Tibial nerve (tissue), 4 donors: ENCODE data around the gene NCAPH2. TPM values are rescaled to one million over a fixed set of nuclear protein-coding genes. Genes with fewer than 3 reads are reported as not detected.

Experiments
- DNase-seq, 2 donors: peaks; one replicate each; pipeline ENCODE4 v3.0.0-alpha.2; 2019; ENCODE audit warnings: low spot score in 2 of 2
- H3K27ac ChIP-seq, 4 donors: fragments of 200-600 bp; sonication (generic) in 3 of 4; one replicate each; pipeline ENCODE4 v1.5.1; 2017 to 2019; ENCODE audit warnings: mild to moderate bottlenecking in 1 of 4
- H3K27me3 ChIP-seq, 2 donors: fragments of 200-600 bp; sonication (generic) in 1 of 2; one replicate each; pipeline versions ENCODE4 v1.5.1 to v1.6.0; 2017 to 2019
- H3K36me3 ChIP-seq, 3 donors: fragments of 200-600 bp; sonication (generic); one replicate each; pipeline ENCODE4 v1.5.1; 2018 to 2019
- H3K4me1 ChIP-seq, 4 donors: fragments of 200-600 bp; sonication (generic) in 3 of 4; one replicate each; pipeline ENCODE4 v1.5.1; 2017 to 2019
- H3K4me3 ChIP-seq, 4 donors: fragments of 200-600 bp; sonication (generic) in 3 of 4; one replicate each; pipeline ENCODE4 v1.5.1; 2017 to 2019; ENCODE audit warnings: mild to moderate bottlenecking in 1 of 4, moderate library complexity in 1 of 4
- H3K9me3 ChIP-seq, 4 donors: fragments of 200-600 bp; sonication (generic) in 3 of 4; one replicate each; pipeline ENCODE4 v1.5.1; 2017 to 2019
- CTCF ChIP-seq, 5 experiments: fragments of 200-600 bp in 3 of 5; fragments of 450-650 bp in 2 of 5; sonication (generic) in 3 of 5; IDR thresholded peaks; one replicate each; pipeline ENCODE4 v1.5.1; 2016 to 2019; ENCODE audit warnings: antibody characterized with exemption in 5 of 5, mild to moderate bottlenecking in 3 of 5, moderate library complexity in 2 of 5
- EP300 ChIP-seq, 2 donors: sonication (generic); formaldehyde crosslinking; IDR thresholded peaks; one replicate each; pipeline ENCODE4 v1.6.1; 2017; ENCODE audit warnings: antibody characterized with exemption in 2 of 2, mild to moderate bottlenecking in 1 of 2
- POLR2A ChIP-seq, 2 donors: fragments of 450-650 bp; IDR thresholded peaks; one replicate each; pipeline ENCODE4 v1.6.1; 2017; ENCODE audit warnings: antibody characterized with exemption in 2 of 2, mild to moderate bottlenecking in 2 of 2, moderate library complexity in 2 of 2
- WGBS, 2 donors: methylation state at CpG; one replicate each; pipeline ENCODE4 v1.1.5; 2018; 5-methylcytosine and 5-hydroxymethylcytosine counted together
- total RNA-seq, 4 donors: library from RNA; depleted of rRNA; stranded (reverse); fragments of >200 nt; gene quantifications; one replicate each; pipeline ENCODE4 v1.1.0, GENCODE V29; 2016

NCAPH2 gene
- total RNA-seq, 4 donors from 2014 or later: 43.9 to 57.3 (median 45.0) TPM

GRCh38 chr22:50469377-50470305 lies 38.4 kb upstream of the NCAPH2 start:
- TF ChIP-seq EP300 (IDR thresholded peaks at IDR 0.05): no peak
- TF ChIP-seq POLR2A (IDR thresholded peaks at IDR 0.05): no peak
- TF ChIP-seq CTCF (IDR thresholded peaks at IDR 0.05): no peak
- Histone ChIP-seq H3K27me3 (no peaks in the 10 kb centered on the region), H3K4me1 (peaks cover 5 to 56% (median 53%) of the 10 kb centered on the region in 4 donors), H3K27ac (peak overlapping the region in 1 of 4 donors; percentile 63), H3K36me3 (peaks cover 5 to 36% (median 30%) of the 10 kb centered on the region in 3 donors), H3K4me3 (peak overlapping the region in 1 of 4 donors; percentile 21), H3K9me3 (no peaks in the 10 kb centered on the region)
- peak in 1 of 2 donors; percentile 13 for DNase-seq
- 19 to 46% methylated on average over 5 to 14 of the region's 25 CpGs for WGBS, 2 donors

GRCh38 chr22:50470491-50470890 lies 37.5 kb upstream of the NCAPH2 start:
- Histone ChIP-seq H3K4me3 (no peak overlapping the region), H3K9me3 (no peaks in the 10 kb centered on the region), H3K36me3 (peaks cover 5 to 28% (median 22%) of the 10 kb centered on the region in 3 donors), H3K27me3 (no peaks in the 10 kb centered on the region), H3K27ac (peak overlapping the region in 2 of 4 donors; percentile 35 to 63), H3K4me1 (peaks cover 5 to 60% (median 56%) of the 10 kb centered on the region in 4 donors)
- DNase-seq: no peak
- 70 to 71% methylated on average over 6 of the region's 6 CpGs for WGBS, 2 donors
- TF ChIP-seq EP300 (IDR thresholded peaks at IDR 0.05) (no peak), POLR2A (IDR thresholded peaks at IDR 0.05) (no peak), CTCF (IDR thresholded peaks at IDR 0.05) (no peak)

DNA sequence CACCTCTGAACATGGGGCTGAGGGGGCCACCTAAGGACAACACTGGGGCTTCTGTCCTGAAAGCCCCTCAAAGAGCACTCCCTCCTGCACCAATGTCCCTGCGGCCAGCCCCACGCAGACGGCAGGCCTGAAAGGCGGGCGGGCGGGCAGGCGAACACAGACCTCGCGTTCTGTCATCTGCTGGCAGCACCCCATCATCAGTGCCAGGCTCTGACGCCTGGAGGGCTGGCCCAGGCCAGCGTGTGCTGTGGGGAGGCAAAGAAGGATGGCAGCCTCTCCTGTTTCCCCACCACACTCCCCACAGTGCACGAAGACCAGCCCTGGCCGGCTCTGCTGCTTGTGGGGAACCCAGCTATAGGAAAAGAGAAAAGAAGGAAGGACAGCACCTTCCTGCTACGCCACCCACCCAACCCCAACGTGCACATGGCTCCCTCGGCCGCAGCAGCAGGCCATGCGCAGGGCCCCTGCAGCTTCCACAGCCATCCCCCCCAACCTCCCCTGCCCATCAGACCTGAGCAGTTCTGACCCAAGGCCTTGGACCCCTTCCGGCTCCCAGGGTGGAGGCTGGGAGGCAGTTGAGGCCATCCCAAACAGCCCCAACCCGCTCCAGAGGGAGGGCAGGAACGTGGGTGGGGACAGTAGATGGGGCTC lies 36.7 kb upstream of the NCAPH2 start:
- TF ChIP-seq CTCF (IDR thresholded peaks at IDR 0.05) (no peak), POLR2A (IDR thresholded peaks at IDR 0.05) (no peak), EP300 (IDR thresholded peaks at IDR 0.05) (no peak)
- Histone ChIP-seq H3K9me3 (no peaks in the 10 kb centered on the region), H3K4me1 (peaks cover 5 to 62% (median 57%) of the 10 kb centered on the region in 4 donors), H3K4me3 (no peak overlapping the region), H3K27me3 (no peaks in the 10 kb centered on the region), H3K36me3 (peaks cover 0 to 19% (median 14%) of the 10 kb centered on the region in 3 donors), H3K27ac (peak overlapping the region in 1 of 4 donors; percentile 63)
- WGBS, 2 donors: 63 to 73% methylated on average over 13 to 21 of the region's 21 CpGs
- DNase-seq: no peak

- WGBS, 2 donors: 66 to 87% methylated on average over 5 of the region's 5 CpGs
- Histone ChIP-seq H3K4me3 (no peak overlapping the region), H3K9me3 (no peaks in the 10 kb centered on the region), H3K27me3 (no peaks in the 10 kb centered on the region), H3K4me1 (peaks cover 5 to 62% (median 57%) of the 10 kb centered on the region in 4 donors), H3K36me3 (peaks cover 0 to 13% (median 8%) of the 10 kb centered on the region in 3 donors), H3K27ac (no peak overlapping the region)
- TF ChIP-seq CTCF (IDR thresholded peaks at IDR 0.05) (no peak), POLR2A (IDR thresholded peaks at IDR 0.05) (no peak), EP300 (IDR thresholded peaks at IDR 0.05) (no peak)
- no peak for DNase-seq
Measured at GRCh38 chr22:50471962-50472361, 36.1 kb upstream of the NCAPH2 start.
